Endometrial microvascular endothelial cells (primary cell): ENCODE results near the gene STAP2. TPM values are rescaled to one million over a fixed set of nuclear protein-coding genes. Genes with fewer than 3 reads are reported as not detected.

Experiments
- in situ Hi-C: cut with HindIII; loops from 2 replicates; pipeline ENCODE4 v1.10.0; 2017; ENCODE audit warnings: low sequenced_read_pairs, low pct_unique_long_range_greater_than_20kb; ENCODE audit errors: inconsistent ontology term
- total RNA-seq: library from RNA; depleted of rRNA; stranded (reverse); fragments of >200 nt; gene quantifications from one replicate; pipeline ENCODE4 v1.2.3, GENCODE V29; 2015; ENCODE audit errors: inconsistent ontology term

Gene STAP2, protein sequence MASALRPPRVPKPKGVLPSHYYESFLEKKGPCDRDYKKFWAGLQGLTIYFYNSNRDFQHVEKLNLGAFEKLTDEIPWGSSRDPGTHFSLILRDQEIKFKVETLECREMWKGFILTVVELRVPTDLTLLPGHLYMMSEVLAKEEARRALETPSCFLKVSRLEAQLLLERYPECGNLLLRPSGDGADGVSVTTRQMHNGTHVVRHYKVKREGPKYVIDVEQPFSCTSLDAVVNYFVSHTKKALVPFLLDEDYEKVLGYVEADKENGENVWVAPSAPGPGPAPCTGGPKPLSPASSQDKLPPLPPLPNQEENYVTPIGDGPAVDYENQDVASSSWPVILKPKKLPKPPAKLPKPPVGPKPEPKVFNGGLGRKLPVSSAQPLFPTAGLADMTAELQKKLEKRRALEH
- 15.0 TPM for total RNA-seq

GRCh38 chr19:4338441-4339355 lies at the start of gene STAP2:
Gene STAP2 (minus strand): TSS chr19:4338827. CDS start chr19:4338753, 74 bp downstream.
- in situ Hi-C loops: no loop called here

DNA sequence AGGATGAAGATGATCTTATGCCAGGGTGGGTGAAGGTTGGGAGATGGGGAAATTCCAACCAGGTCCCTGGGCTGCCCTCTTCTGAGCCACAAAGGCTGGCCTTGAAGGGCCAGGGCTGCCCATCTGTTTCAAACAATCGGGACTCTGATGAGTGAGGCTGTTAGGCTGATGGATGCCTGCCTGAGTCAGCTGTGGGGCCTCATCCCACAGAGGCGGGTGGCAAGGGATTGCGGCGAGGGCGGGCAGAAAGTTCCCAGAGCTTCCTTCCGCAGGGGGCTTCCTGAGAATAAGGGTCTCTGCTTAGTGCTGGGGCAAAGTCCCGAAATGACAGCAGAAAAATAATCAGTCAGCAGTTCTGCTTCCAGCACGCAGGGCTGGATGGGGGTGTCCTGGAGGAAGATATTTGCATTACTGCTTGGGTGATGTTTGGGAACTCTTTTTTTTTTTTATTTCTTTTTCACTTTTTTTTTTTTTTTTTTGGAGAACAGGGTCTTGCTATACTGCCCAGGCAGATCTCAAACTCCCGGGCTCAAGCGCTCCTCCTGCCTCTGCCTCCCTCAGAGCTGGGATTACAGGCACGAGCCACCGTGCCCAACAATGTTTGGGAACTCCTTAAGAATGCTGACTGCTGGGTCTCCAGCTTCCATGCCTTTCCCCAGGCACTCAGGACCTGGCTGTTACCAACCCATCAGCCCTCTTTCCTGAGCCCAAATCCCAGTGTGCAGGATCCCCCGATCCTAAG lies 47.6 kb upstream of the STAP2 start:
- in situ Hi-C loops: no loop called here

DNA sequence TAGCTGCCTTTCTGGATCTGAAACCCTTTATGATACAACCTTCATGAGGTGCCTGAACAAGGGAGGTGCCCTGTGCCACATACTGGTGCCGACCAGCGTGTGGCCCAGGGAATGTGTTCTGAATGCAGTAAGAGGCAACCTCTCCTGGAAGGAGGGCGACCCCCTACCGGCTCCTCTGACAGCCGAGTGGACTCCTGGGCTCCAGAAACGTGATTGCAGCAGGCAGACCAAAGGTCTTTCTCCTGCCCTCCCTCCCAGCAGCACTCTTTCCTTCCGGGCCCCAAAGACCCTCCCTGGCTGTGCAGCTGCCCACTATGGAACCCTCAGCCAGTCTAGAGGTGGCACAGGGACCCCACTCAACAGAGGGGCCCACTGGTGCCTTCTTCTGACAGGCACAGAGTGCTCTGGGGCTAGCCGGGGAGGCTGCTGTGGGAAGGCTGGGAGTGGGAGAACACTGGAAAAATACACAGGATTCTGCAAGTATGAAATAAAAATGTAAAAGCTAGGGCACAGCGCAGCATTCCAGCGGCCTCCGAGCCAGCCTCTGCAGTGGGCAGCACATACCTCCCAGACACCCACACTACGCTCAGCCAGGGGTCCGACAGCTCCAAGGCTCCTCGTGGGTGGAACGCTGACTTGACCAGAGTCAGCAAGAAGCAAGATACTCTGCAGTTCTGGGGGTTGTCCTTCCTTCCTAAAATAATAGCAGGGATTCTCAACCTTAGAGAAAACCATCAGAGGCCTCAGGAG lies 46.8 kb upstream of the STAP2 start:
- in situ Hi-C loops: no loop called here

GRCh38 chr19:4380254-4380727 lies 41.7 kb upstream of the STAP2 start:
- in situ Hi-C loops: no loop called here

GRCh38 chr19:4379383-4380253 lies 41.0 kb upstream of the STAP2 start:
- in situ Hi-C loops: no loop called here

DNA sequence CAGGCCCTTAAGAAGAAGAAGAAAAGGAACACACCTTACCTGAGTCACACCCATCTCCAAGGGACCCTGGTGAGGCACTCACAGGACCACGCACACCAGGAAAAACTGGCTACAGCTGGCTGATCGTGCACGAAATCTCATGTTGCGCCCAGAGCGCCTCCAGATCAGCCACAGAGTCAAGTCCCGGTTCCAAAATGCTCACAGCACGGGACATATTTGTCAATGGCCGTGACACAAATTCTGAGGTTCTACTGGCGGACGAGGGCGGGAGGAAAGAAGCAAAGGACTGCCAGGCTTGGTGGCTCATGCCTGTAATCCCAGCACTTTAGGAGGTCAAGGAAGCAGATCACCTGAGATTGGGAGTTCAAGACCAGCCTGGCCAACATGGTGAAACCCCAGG lies 40.3 kb upstream of the STAP2 start:
- in situ Hi-C loops: no loop called here

GRCh38 chr19:4376991-4377781 lies 38.6 kb upstream of the STAP2 start:
- in situ Hi-C loops: no loop called here

DNA sequence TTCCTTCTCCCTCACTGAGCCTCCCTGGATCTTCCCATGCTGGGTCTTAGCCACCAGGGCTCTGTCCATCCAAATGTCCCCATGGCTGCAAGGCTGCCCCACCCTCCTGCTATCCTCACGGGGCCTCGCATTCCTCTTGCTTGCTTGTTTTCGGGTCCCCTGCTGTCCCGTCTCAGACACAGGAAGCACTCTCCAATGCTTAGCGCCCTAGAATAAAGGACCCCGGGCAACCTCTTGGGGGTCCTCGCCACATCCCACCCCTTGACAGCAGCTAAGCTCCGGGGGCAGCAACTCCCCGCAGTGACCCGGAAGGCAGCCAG lies 38.0 kb upstream of the STAP2 start:
- in situ Hi-C loops: no loop called here

- in situ Hi-C loops: no loop called here
These were observed 37.5 kb upstream of the STAP2 start for GRCh38 chr19:4376028-4376670.

DNA sequence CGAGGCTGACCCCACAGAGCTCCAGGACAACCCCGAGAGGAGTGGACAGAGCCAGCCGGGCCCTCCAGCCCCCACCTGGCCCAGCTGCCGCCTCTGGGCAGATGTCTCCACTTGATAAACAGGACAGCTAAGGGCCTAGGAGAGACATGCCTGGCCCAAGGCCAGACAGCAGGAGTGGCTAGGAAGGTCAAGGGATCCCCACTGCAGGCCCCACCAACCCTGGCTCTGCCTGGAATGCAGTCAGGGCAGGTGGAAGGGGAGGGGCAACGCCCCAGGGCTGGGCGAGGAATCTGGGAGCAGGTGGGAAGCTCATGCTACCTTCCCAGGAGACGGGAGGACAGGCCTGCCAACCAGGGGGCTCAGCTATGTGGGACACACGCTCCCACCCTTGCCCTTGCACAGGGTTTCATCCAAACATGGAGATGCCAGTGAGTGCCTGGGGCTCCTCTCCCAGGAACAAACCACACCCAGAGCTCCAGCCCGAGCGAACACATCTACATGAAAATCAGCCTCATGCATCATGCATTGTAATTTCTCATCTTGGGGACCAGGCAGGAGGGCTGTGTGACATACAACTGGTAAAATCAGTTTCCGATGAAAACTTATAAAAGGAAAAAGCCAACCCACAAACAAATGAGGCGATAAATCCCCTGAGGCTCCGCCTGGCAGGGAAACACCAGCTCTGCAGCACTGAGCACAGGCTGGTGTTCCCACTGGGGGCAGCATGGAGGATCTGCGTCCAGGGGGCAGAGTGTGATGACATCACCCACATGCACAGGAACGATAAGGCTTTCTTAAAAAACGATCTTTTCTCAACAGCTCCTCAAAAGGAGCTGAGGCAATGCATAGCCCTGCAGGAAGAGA lies 36.8 kb upstream of the STAP2 start:
- in situ Hi-C loops: no loop called here

- in situ Hi-C loops: no loop called here
These were observed 36.0 kb upstream of the STAP2 start for GRCh38 chr19:4374498-4375163.

- in situ Hi-C loops: no loop called here
These were observed 35.2 kb upstream of the STAP2 start for GRCh38 chr19:4373601-4374497.

DNA sequence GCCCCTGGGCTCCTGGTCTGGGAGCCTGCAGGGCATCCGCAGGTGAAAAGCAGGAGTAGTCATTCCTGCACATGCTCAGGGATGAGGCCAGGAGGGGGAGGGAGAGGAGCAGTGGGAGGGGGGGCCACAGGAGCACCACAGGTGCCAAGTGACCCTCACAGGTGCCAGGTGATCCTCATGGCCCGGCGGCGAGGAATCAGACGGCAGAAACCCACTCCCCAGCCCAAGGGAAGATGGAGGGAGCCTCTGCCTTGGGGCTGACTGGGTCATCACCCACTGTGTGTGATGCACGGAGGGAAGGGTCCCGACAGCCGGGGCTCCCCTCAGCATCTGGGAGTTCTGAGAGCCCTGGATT lies 34.4 kb upstream of the STAP2 start:
- in situ Hi-C loops: no loop called here
